Subcutaneous adipose tissue (tissue), 4 donors: ENCODE measurements around the gene AHRR. TPM values are rescaled to one million over a fixed set of nuclear protein-coding genes. Genes with fewer than 3 reads are reported as not detected.

Experiments
- CTCF ChIP-seq: fragments of 450-650 bp; IDR thresholded peaks from one replicate; pipeline ENCODE4 v1.5.1; 2016; ENCODE audit warnings: low read depth, mild to moderate bottlenecking, control low read depth, antibody characterized with exemption, moderate library complexity
- total RNA-seq, 4 donors: library from RNA; depleted of rRNA; stranded (reverse); fragments of >200 nt; gene quantifications; one replicate each; pipeline ENCODE4 v1.1.0, GENCODE V29; 2016

AHRR gene
- total RNA-seq, 4 donors from 2014 or later = 0.34 to 1.1 (median 0.46) TPM

GRCh38 chr5:317086-317811 lies 4.3 kb upstream of the AHRR start:
- TF ChIP-seq CTCF = no peak

GRCh38 chr5:318341-318897 lies 3.1 kb upstream of the AHRR start:
- TF ChIP-seq CTCF = no peak

- no peak for TF ChIP-seq CTCF
These were observed 2.4 kb upstream of the AHRR start for GRCh38 chr5:318931-319601.

GRCh38 chr5:320524-321229 lies 837 bp upstream of the AHRR start:
- TF ChIP-seq CTCF = no peak

GRCh38 chr5:321726-322251 lies 275 bp downstream of the AHRR start:
- TF ChIP-seq CTCF = no peak

GRCh38 chr5:322281-322941 lies 897 bp downstream of the AHRR start:
- no peak for TF ChIP-seq CTCF
